ENCODE measurements around the gene OR9Q1.

OR9Q1 gene

GRCh38 chr11:58034471-58034870 lies 10.8 kb downstream of the OR9Q1 start:
- DNase-seq: no peak

GRCh38 chr11:58039589-58039988 lies 15.9 kb downstream of the OR9Q1 start:
- no peak for DNase-seq

GRCh38 chr11:58043379-58043778 lies 19.7 kb downstream of the OR9Q1 start:
- DNase-seq: no peak

GRCh38 chr11:58046231-58046630 lies 22.6 kb downstream of the OR9Q1 start:
- no peak for DNase-seq

GRCh38 chr11:58047818-58048217 lies 24.1 kb downstream of the OR9Q1 start:
- no peak for DNase-seq

GRCh38 chr11:58055806-58056401 lies 32.2 kb downstream of the OR9Q1 start:
- no peak for DNase-seq

GRCh38 chr11:58057481-58057880 lies 33.8 kb downstream of the OR9Q1 start:
- peak; percentile 60 for DNase-seq

- no peak for DNase-seq
Measured at GRCh38 chr11:58058276-58059006, 34.8 kb downstream of the OR9Q1 start.

GRCh38 chr11:58059007-58059350 lies 35.3 kb downstream of the OR9Q1 start:
- DNase-seq: peak; percentile 88

- DNase-seq: no peak
Measured at GRCh38 chr11:58060535-58060934, 36.9 kb downstream of the OR9Q1 start.

- DNase-seq: peak; percentile 15
Measured at GRCh38 chr11:58060939-58061672, 37.4 kb downstream of the OR9Q1 start.

- DNase-seq: peak; percentile 60
Measured at GRCh38 chr11:58061813-58062212, 38.1 kb downstream of the OR9Q1 start.

GRCh38 chr11:58067685-58068084 lies 44.0 kb downstream of the OR9Q1 start:
- DNase-seq: no peak

- DNase-seq: no peak
Measured at GRCh38 chr11:58068655-58069054, 45.0 kb downstream of the OR9Q1 start.

GRCh38 chr11:58070585-58070984 lies 46.9 kb downstream of the OR9Q1 start:
- no peak for DNase-seq

- no peak for DNase-seq
Measured at GRCh38 chr11:58075781-58076180, 52.1 kb downstream of the OR9Q1 start.

GRCh38 chr11:58086528-58086927 lies 62.8 kb downstream of the OR9Q1 start:
- no peak for DNase-seq

- no peak for DNase-seq
Measured at GRCh38 chr11:58097437-58097836, 73.8 kb downstream of the OR9Q1 start.

- no peak for DNase-seq
Measured at GRCh38 chr11:58121096-58121495, 97.4 kb downstream of the OR9Q1 start.

- no peak for DNase-seq
Measured at GRCh38 chr11:58125469-58125868, 101.8 kb downstream of the OR9Q1 start, which contains the start of gene OR9I1. Gene OR9I1, minus strand, starts transcription at chr11:58125530. Its CDS starts 6,086 bp downstream, at chr11:58119444.

GRCh38 chr11:58127350-58127749 lies 103.7 kb downstream of the OR9Q1 start:
- no peak for DNase-seq

- no peak for DNase-seq
Measured at GRCh38 chr11:58133309-58134076, 109.8 kb downstream of the OR9Q1 start.

- no peak for DNase-seq
Measured at GRCh38 chr11:58134151-58134550, 110.5 kb downstream of the OR9Q1 start.

Measured in fibroblast of skin of scalp (primary cell).